ENCODE data around the gene SCAI. TPM values are rescaled to one million over a fixed set of nuclear protein-coding genes. Genes with fewer than 3 reads are reported as not detected.
"Not testable (repeated sequence)": the region's sequence is repeated elsewhere in the genome, so short reads cannot be mapped to it uniquely, and the experiment has no call there.

The SCAI gene
- total RNA-seq, 2 donors from 2014 or later = 6.7 to 7.6 TPM

DNA sequence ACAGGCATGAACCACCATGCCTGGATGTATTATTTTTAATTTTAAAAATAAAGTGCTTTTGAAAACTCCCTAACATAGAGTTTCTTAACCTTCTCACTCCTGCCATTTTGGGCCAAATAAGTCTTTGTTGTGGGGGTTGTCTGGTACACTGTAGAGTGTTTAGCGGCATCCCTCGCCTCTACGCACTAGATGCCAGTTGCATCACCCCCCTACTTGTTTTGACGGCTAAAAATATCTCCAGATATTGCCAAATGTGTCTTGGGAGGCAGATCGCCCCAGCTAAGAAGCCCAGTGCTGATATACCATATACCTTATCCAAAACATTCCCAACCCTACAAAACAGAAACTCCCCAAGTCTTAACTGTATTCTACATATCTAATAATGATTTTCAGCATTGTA, 54.6 kb downstream of the SCAI start:
- ATAC-seq (no peak), DNase-seq (no peak)
- Histone ChIP-seq H3K4me3 (no peak overlapping the region), H3K27ac (no peak overlapping the region), H3K27me3 (no peaks in the 10 kb centered on the region), H3K9me3 (no peaks in the 10 kb centered on the region), H3K4me1 (no peaks in the 10 kb centered on the region), H3K36me3 (replicated peaks in 1 of 2; ENCODE audit: insufficient read depth in 1 of 2, low read depth in 2 of 2) (no peaks in the 10 kb centered on the region)
- 89 to 90% methylated on average over 5 of the region's 5 CpGs for WGBS, 2 donors
- TF ChIP-seq, protein P1, sequence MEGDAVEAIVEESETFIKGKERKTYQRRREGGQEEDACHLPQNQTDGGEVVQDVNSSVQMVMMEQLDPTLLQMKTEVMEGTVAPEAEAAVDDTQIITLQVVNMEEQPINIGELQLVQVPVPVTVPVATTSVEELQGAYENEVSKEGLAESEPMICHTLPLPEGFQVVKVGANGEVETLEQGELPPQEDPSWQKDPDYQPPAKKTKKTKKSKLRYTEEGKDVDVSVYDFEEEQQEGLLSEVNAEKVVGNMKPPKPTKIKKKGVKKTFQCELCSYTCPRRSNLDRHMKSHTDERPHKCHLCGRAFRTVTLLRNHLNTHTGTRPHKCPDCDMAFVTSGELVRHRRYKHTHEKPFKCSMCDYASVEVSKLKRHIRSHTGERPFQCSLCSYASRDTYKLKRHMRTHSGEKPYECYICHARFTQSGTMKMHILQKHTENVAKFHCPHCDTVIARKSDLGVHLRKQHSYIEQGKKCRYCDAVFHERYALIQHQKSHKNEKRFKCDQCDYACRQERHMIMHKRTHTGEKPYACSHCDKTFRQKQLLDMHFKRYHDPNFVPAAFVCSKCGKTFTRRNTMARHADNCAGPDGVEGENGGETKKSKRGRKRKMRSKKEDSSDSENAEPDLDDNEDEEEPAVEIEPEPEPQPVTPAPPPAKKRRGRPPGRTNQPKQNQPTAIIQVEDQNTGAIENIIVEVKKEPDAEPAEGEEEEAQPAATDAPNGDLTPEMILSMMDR (IDR thresholded peaks at IDR 0.05) = no peak
- no peak for TF ChIP-seq POLR2A (IDR thresholded peaks at IDR 0.05)
- intact Hi-C loops (cut with DNase I) = no loop called here

DNA sequence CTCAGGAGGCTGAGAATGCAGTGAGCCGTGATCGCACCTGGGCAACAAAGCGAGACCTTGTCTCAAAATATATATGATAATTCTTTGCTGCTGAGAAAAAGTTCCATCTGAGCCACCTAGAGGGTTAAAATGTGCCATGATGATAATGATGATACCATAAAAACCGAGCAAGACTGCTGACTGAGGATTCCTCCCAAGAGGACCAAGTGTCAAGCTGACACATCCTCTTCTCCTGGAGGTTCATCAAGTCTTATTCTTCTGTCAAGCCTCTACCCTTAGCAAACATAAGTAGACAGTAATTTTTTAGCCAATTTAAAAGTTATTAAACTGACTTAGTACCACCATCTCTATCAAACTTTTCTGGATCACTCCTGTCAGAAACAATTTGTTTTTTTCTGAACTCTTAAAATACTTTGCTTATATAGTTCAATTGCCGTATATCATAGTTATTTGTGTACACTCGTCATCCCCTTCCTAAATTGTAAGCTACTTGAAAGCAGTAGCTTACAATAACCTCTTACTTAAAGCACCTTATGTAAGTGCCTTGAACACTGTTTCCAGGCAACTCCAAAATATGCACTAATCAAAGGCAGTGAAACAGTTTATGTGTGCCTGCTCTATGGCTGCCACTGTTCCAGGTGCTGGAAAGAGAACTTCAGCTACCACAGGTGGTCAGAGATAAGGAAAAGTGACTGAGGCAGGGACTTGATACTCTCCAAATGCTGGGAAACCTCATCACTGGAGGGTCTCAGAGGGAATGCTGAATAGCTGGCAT, 57.4 kb downstream of the SCAI start:
- intact Hi-C loops (cut with DNase I) = no loop called here
- H3K27ac ChIP-seq = no peak overlapping the region
- no peak for TF ChIP-seq POLR2A (IDR thresholded peaks at IDR 0.05)
- TF ChIP-seq, protein P1 (IDR thresholded peaks at IDR 0.05) = no peak
- no peaks in the 10 kb centered on the region for H3K27me3 ChIP-seq
- WGBS, 2 donors = 82 to 83% methylated on average over 6 of the region's 6 CpGs
- no peak for ATAC-seq
- no peaks in the 10 kb centered on the region for H3K4me1 ChIP-seq
- no peak overlapping the region for H3K4me3 ChIP-seq
- H3K36me3 ChIP-seq (replicated peaks in 1 of 2; ENCODE audit: insufficient read depth in 1 of 2, low read depth in 2 of 2) = no peaks in the 10 kb centered on the region
- no peaks in the 10 kb centered on the region for H3K9me3 ChIP-seq
- DNase-seq = no peak

DNA sequence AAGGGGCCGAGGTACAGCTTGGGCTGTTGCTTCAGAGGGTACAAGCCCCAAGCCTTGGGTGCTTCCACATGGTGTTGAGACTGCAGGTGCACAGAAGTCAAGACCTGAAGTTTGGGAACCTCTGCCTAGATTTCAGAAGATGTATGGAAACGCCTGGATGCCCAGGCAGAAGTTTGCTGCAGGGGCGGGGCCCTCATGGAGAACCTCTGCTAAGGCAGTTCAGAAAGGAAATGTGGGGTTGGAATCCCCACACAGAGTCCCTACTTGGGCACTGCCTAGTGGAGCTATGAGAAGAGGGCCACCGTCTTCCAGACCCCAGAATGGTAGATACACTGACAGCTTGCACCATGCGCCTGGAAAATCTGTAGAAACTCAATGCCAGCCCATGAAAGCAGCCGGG, 61.1 kb downstream of the SCAI start:
- intact Hi-C loops (cut with DNase I); H3K4me3 ChIP-seq; H3K36me3 ChIP-seq (replicated peaks in 1 of 2; ENCODE audit: insufficient read depth in 1 of 2, low read depth in 2 of 2); DNase-seq; H3K9me3 ChIP-seq; H3K27me3 ChIP-seq; H3K4me1 ChIP-seq; H3K27ac ChIP-seq; ATAC-seq: not testable (repeated sequence)
- 94 to 98% methylated on average over 5 of the region's 6 CpGs for WGBS, 2 donors

DNA sequence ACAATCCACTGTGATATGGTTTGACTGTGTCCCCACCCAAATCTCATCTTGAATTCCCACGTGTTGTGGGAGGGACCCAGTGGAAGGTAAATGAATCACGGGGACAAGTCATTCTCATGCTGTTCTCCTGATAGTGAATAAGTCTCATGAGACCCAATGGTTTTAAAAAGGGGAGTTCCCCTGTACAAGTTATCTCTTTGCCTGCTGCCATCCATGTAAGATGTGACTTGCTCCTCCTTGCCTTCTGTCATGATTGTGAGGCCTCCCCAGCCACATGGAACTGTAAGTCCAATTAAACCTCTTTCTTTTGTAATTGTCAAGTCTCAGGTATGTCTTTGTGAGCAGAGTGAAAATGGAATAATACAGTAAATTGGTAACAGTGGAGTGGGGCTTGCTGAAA, 62.5 kb downstream of the SCAI start:
- 91 to 92% methylated on average over 2 of the region's 2 CpGs for WGBS, 2 donors
- ATAC-seq = not testable (repeated sequence)

DNA sequence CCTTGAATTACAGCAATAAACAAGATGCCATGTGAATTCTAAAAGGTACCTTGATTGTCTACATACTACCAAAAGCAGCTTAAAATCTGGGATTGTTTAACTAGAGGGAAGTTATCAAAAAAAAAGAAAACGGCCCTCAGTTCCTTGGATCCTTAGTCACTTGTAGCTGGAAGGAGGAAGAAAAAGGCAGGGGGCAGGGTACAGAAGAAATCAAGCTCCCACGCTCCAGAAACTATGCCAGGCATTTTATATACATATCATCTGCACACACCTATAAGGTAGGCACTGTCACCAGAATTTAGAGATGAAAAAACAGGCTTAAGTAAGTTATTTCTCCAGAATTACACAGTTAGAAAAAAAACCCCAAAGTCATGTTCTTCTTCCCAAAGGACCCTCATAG, 63.4 kb downstream of the SCAI start:
- WGBS, 2 donors = 68 to 72% methylated on average over 2 of the region's 2 CpGs

More for the DNA sequence above, 62.5 kb downstream of the SCAI start:
- H3K36me3 ChIP-seq (replicated peaks in 1 of 2; ENCODE audit: insufficient read depth in 1 of 2, low read depth in 2 of 2); intact Hi-C loops (cut with DNase I); H3K4me3 ChIP-seq; H3K9me3 ChIP-seq; H3K27me3 ChIP-seq; H3K4me1 ChIP-seq; H3K27ac ChIP-seq; DNase-seq: not testable (repeated sequence)

More for the DNA sequence above, 63.4 kb downstream of the SCAI start:
- no peak overlapping the region for H3K27ac ChIP-seq
- no peaks in the 10 kb centered on the region for H3K9me3 ChIP-seq
- no peak for DNase-seq
- no peak overlapping the region for H3K4me3 ChIP-seq
- no peaks in the 10 kb centered on the region for H3K27me3 ChIP-seq
- TF ChIP-seq, protein P1 (IDR thresholded peaks at IDR 0.05) = no peak
- no peak for TF ChIP-seq POLR2A (IDR thresholded peaks at IDR 0.05)
- ATAC-seq = no peak
- intact Hi-C loops (cut with DNase I) = no loop called here
- no peaks in the 10 kb centered on the region for H3K36me3 ChIP-seq (replicated peaks in 1 of 2; ENCODE audit: insufficient read depth in 1 of 2, low read depth in 2 of 2)
- no peaks in the 10 kb centered on the region for H3K4me1 ChIP-seq
